Measurements from ENCODE around the gene RPL22. TPM values are rescaled to one million over a fixed set of nuclear protein-coding genes. Genes with fewer than 3 reads are reported as not detected.

RPL22 gene
- total and polyA plus RNA-seq, 10 donors, result 106 to 1,105 (median 369) TPM

DNA sequence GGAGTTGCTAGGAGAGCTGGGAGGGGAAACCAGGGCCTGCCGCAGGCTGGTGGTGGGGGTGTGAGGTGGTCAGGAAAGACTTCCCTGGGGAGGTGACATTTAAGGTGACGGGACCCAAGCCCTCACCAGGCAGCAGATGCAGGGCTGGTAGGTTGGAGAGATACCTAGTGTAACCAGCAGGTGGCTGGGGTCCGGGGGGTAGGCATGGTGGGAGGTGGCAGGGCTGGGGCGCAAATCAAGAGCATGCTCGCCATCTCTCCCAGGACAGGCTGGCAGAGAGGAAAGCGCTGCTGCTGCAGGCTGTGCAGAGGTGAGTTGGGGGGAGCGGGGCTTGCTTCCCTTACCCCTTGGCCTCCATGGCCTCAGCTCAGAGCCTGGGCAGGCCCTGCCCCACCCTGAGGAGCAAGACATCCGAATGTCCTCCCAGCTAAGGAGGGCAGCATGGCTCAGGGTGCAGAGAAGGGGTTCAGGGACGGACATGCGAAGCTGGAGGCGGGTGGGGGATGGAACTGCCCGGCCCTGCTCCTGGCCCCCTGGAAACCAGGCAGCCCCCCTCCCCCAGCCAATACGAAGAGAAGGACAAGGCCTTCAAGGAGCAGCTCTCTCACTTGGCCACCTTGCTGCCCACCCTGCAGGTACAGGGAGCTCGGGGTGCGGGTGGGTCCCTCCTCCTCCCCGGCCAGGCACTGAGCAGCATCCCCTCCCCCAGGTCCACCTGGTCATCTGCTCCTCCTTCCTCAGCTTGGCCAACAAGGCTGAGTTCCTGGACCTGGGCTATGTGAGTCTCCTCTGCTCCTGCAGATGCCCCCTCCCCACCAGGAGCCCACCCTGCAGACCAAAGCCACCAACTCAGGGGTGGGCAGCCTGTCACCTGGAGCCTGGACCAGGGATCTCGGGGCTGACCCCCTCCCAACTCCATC is 10.5 kb upstream of the RPL22 start:
- Histone ChIP-seq H3K27me3 (replicated peaks in 1 of 7) (peaks cover 0 to 71% (median 39%) of the 10 kb centered on the region in 7 donors), H3K27ac (no peak overlapping the region), H3K36me3 (no peaks in the 10 kb centered on the region), H3K4me1 (peaks cover 30 to 63% (median 39%) of the 10 kb centered on the region in 6 donors), H3K4me3 (peak overlapping the region in 3 of 8 donors; percentile 47 to 73 (median 55)), H3K9me3 (no peaks in the 10 kb centered on the region)
- intact Hi-C loops (cut with DNase I; ENCODE audit: low total_unique reads), result no loop called here
- DNase-seq, result no peak
- TF ChIP-seq, protein P1, sequence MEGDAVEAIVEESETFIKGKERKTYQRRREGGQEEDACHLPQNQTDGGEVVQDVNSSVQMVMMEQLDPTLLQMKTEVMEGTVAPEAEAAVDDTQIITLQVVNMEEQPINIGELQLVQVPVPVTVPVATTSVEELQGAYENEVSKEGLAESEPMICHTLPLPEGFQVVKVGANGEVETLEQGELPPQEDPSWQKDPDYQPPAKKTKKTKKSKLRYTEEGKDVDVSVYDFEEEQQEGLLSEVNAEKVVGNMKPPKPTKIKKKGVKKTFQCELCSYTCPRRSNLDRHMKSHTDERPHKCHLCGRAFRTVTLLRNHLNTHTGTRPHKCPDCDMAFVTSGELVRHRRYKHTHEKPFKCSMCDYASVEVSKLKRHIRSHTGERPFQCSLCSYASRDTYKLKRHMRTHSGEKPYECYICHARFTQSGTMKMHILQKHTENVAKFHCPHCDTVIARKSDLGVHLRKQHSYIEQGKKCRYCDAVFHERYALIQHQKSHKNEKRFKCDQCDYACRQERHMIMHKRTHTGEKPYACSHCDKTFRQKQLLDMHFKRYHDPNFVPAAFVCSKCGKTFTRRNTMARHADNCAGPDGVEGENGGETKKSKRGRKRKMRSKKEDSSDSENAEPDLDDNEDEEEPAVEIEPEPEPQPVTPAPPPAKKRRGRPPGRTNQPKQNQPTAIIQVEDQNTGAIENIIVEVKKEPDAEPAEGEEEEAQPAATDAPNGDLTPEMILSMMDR (IDR thresholded peaks at IDR 0.05 in 8 of 11, conservative IDR thresholded peaks at IDR 0.05 in 3 of 11), result no peak
- TF ChIP-seq POLR2A (IDR thresholded peaks at IDR 0.05), result no peak
- TF ChIP-seq POLR2AphosphoS5 (IDR thresholded peaks at IDR 0.05), result no peak
- WGBS, 5 donors, result 79 to 87% (median 82%) methylated on average over 16 to 17 of the region's 17 CpGs

- peak overlapping the region; percentile 34 to 73 (median 44) for H3K4me3 ChIP-seq
- H3K27ac ChIP-seq, result no peak overlapping the region
- intact Hi-C loops (cut with DNase I; ENCODE audit: low total_unique reads), result no loop called here
- TF ChIP-seq, protein P1 (IDR thresholded peaks at IDR 0.05 in 8 of 11, conservative IDR thresholded peaks at IDR 0.05 in 3 of 11), result peak in 9 of 11 experiments; percentile 12 to 54 (median 41)
- TF ChIP-seq POLR2AphosphoS5 (IDR thresholded peaks at IDR 0.05) (peak in 1 of 3 donors; percentile 44), POLR2A (IDR thresholded peaks at IDR 0.05) (no peak)
- no peak for DNase-seq
- H3K36me3 ChIP-seq, result no peaks in the 10 kb centered on the region
- no peaks in the 10 kb centered on the region for H3K9me3 ChIP-seq
- peaks cover 0 to 74% (median 39%) of the 10 kb centered on the region in 7 donors for H3K27me3 ChIP-seq (replicated peaks in 1 of 7)
- peaks cover 31 to 71% (median 42%) of the 10 kb centered on the region in 6 donors for H3K4me1 ChIP-seq
- 1 to 5% (median 2%) methylated on average over 10 to 99 of the region's 99 CpGs for WGBS, 5 donors
These were observed 9.6 kb upstream of the RPL22 start for GRCh38 chr1:6208723-6209660.

DNA sequence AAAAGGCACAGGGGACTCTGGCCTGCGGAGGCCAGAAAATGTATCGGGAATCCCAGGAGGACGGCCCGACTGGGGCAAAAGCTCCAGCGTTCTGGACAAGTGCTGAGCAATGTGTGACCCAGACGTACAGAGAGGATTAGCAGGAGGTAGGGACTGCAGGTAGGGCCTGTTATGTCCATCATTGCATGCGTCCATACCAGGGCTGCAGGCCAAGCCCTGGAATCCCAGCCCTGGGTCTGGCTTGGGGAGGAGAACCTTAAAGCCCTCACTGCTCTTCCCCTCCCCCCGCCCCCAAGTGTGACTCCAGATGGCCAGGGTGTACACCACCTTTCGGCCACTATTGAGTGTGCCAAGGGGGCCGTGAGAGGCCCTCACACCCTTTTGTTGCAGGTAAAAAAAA is 8.5 kb upstream of the RPL22 start:
- Histone ChIP-seq H3K9me3 (no peaks in the 10 kb centered on the region), H3K4me1 (peaks cover 31 to 70% (median 42%) of the 10 kb centered on the region in 6 donors), H3K27me3 (replicated peaks in 1 of 7) (peaks cover 0 to 74% (median 39%) of the 10 kb centered on the region in 7 donors), H3K4me3 (no peak overlapping the region), H3K27ac (no peak overlapping the region), H3K36me3 (no peaks in the 10 kb centered on the region)
- intact Hi-C loops (cut with DNase I; ENCODE audit: low total_unique reads), result no loop called here
- 79 to 91% (median 82%) methylated on average over 5 to 10 of the region's 10 CpGs for WGBS, 5 donors
- DNase-seq, result no peak
- no peak for TF ChIP-seq POLR2AphosphoS5 (IDR thresholded peaks at IDR 0.05)
- no peak for TF ChIP-seq POLR2A (IDR thresholded peaks at IDR 0.05)
- TF ChIP-seq, protein P1 (IDR thresholded peaks at IDR 0.05 in 8 of 11, conservative IDR thresholded peaks at IDR 0.05 in 3 of 11), result no peak

Data from spleen (tissue), 11 donors.